ENCODE measurements around the gene SPATA31E1. TPM values are rescaled to one million over a fixed set of nuclear protein-coding genes. Genes with fewer than 3 reads are reported as not detected.

SPATA31E1 gene
- total RNA-seq, 2 experiments from 2014 or later: not detected

- CTCF ChIA-PET: no interaction called here
- no peak for TF ChIP-seq CTCF (IDR thresholded peaks at IDR 0.05)
- H3K4me3 Mint-ChIP-seq: no peak overlapping the region
These were observed 9.1 kb downstream of the SPATA31E1 start for GRCh38 chr9:87891754-87892153.

GRCh38 chr9:87892956-87893355 lies 10.3 kb downstream of the SPATA31E1 start:
- Mint-ChIP-seq H3K27me3 (peaks cover 13% of the 10 kb centered on the region), H3K9me3 (peaks cover 2% of the 10 kb centered on the region), H3K27ac (no peak overlapping the region), H3K36me3 (ENCODE audit: low read depth) (no peaks in the 10 kb centered on the region), H3K4me1 (ENCODE audit: low read depth) (no peaks in the 10 kb centered on the region), H3K4me3 (no peak overlapping the region)
- TF ChIP-seq CTCF (IDR thresholded peaks at IDR 0.05): no peak
- Histone ChIP-seq H3K4me1 (ENCODE audit: insufficient read depth, low read length) (no peaks in the 10 kb centered on the region), H3K36me3 (ENCODE audit: insufficient read depth, low read length) (no peaks in the 10 kb centered on the region), H3K4me3 (ENCODE audit: low read length) (no peak overlapping the region), H3K27me3 (ENCODE audit: control insufficient read depth in 1 of 2, insufficient read depth in 2 of 2, low read length in 2 of 2) (peaks cover 3 to 5% of the 10 kb centered on the region in 2 experiments), H3K9me3 (ENCODE audit: control insufficient read depth in 1 of 2, insufficient read depth in 1 of 2, low read length in 2 of 2) (no peaks in the 10 kb centered on the region), H3K27ac (ENCODE audit: low read depth in 1 of 2, low read length in 2 of 2) (no peak overlapping the region)
- no peak for DNase-seq
- POLR2A ChIA-PET: no interaction called here
- ATAC-seq (ENCODE audit: poor library complexity): no peak
- CTCF ChIA-PET: no interaction called here
- intact Hi-C loops (cut with DNase I, micrococcal nuclease): no loop called here

More at GRCh38 chr9:87891754-87892153, 9.1 kb downstream of the SPATA31E1 start:
- Mint-ChIP-seq H3K4me1 (ENCODE audit: low read depth) (no peaks in the 10 kb centered on the region), H3K27ac (no peak overlapping the region), H3K27me3 (peaks cover 5% of the 10 kb centered on the region), H3K36me3 (ENCODE audit: low read depth) (no peaks in the 10 kb centered on the region), H3K9me3 (peaks cover 2% of the 10 kb centered on the region)
- no peak overlapping the region for H3K27ac ChIP-seq (ENCODE audit: low read depth in 1 of 2, low read length in 2 of 2)
- no peak for DNase-seq
- H3K4me3 ChIP-seq (ENCODE audit: low read length): no peak overlapping the region
- H3K4me1 ChIP-seq (ENCODE audit: insufficient read depth, low read length): no peaks in the 10 kb centered on the region
- H3K36me3 ChIP-seq (ENCODE audit: insufficient read depth, low read length): no peaks in the 10 kb centered on the region
- intact Hi-C loops (cut with DNase I, micrococcal nuclease): no loop called here
- peaks cover 0 to 1% of the 10 kb centered on the region in 2 experiments for H3K27me3 ChIP-seq (ENCODE audit: control insufficient read depth in 1 of 2, insufficient read depth in 2 of 2, low read length in 2 of 2)
- no peaks in the 10 kb centered on the region for H3K9me3 ChIP-seq (ENCODE audit: control insufficient read depth in 1 of 2, insufficient read depth in 1 of 2, low read length in 2 of 2)
- POLR2A ChIA-PET: no interaction called here
- ATAC-seq (ENCODE audit: poor library complexity): no peak

- H3K9me3 Mint-ChIP-seq: peaks cover 2% of the 10 kb centered on the region
- TF ChIP-seq CTCF (IDR thresholded peaks at IDR 0.05): no peak
- H3K4me1 Mint-ChIP-seq (ENCODE audit: low read depth): no peaks in the 10 kb centered on the region
- H3K36me3 ChIP-seq (ENCODE audit: insufficient read depth, low read length): no peaks in the 10 kb centered on the region
- H3K4me1 ChIP-seq (ENCODE audit: insufficient read depth, low read length): no peaks in the 10 kb centered on the region
- ChIA-PET POLR2A (no interaction called here), CTCF (no interaction called here)
- intact Hi-C loops (cut with DNase I, micrococcal nuclease): no loop called here
- DNase-seq (no peak), ATAC-seq (ENCODE audit: poor library complexity) (no peak)
- H3K9me3 ChIP-seq (ENCODE audit: control insufficient read depth in 1 of 2, insufficient read depth in 1 of 2, low read length in 2 of 2): no peaks in the 10 kb centered on the region
- no peak overlapping the region for H3K4me3 Mint-ChIP-seq
- H3K27ac ChIP-seq (ENCODE audit: low read depth in 1 of 2, low read length in 2 of 2): no peak overlapping the region
- no peak overlapping the region for H3K4me3 ChIP-seq (ENCODE audit: low read length)
- H3K27me3 Mint-ChIP-seq: peaks cover 25% of the 10 kb centered on the region
- H3K27ac Mint-ChIP-seq: no peak overlapping the region
- H3K36me3 Mint-ChIP-seq (ENCODE audit: low read depth): no peaks in the 10 kb centered on the region
- peaks cover 3 to 5% of the 10 kb centered on the region in 2 experiments for H3K27me3 ChIP-seq (ENCODE audit: control insufficient read depth in 1 of 2, insufficient read depth in 2 of 2, low read length in 2 of 2)
These were observed 12.4 kb downstream of the SPATA31E1 start for GRCh38 chr9:87894998-87895625.

Measured in CD4-positive, alpha-beta T cell (primary cell).